Left kidney (tissue), 2 donors: ENCODE measurements around the gene NCEH1. TPM values are rescaled to one million over a fixed set of nuclear protein-coding genes. Genes with fewer than 3 reads are reported as not detected.
"Not testable (repeated sequence)": the region's sequence is repeated elsewhere in the genome, so short reads cannot be mapped to it uniquely, and the experiment has no call there.

Source experiments
- DNase-seq: peaks from one replicate; pipeline ENCODE4 v3.0.0-alpha.2; 2013
- polyA plus RNA-seq: library from polyadenylated mRNA; unstranded; fragments of 120-200 nt; gene quantifications from one replicate; pipeline ENCODE4 v1.2.1, GENCODE V29; 2013; ENCODE audit not compliant: insufficient read length

The NCEH1 gene
- polyA plus RNA-seq, 1 donor: 5.3 TPM

DNA sequence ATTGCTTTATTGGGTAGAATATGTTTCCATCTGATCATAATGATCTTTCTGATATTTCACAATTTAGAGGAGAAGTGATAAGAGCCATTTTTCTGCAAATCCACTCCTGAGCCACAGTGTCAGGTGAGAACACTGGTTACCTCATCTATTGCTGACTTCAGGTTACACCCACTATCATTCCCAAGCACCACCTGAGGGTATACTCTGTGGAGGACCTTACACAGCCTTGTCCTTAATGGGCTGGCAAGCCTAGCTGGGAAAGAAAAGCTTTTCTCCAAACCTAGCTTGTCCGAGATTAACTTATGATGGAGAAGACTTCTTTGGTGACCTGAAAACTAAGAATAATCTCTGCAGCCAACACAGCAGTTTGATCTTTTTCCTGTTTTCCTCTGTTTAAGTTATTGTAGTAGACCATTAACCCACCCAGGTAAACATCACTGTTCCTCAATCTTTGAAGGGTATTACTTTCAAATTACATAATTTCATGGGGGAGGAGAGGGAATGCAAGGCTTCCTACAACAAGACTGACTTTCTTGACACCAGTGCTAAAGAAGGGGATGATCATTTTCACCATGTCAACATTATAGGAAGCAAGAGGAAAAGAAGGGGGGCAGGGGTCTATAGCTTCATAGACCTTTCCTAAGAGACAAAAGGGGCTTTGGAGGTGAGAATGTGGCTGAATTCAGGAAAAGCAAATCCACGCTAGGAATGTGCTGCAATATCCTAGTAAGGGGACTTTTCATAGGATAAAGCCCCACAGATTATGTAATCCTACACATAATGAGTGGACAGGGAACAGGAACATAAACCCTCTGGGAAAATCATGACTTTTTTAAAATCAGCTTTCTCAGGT, 1.7 kb downstream of the NCEH1 start:
- DNase-seq: no peak

GRCh38 chr3:172707967-172708366, 2.9 kb downstream of the NCEH1 start:
- no peak for DNase-seq

DNA sequence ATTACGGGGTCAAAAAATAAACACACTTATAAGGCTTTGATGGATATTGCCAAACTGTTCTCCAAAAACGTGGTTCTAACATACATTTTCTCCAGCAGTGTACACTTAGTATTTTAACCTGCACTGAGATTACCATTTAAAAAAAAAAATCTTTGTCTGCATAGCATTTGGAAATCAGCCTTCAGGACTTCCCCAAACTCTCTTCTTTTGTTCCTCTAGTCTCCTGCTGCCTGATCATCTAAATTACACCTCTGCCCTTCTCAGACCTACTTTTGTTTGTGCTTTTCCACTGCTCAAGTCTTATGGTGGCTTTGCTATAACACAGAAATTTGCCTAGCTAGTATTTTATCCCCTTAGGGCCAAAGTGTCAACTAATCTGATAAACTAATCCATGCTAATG, 3.8 kb downstream of the NCEH1 start:
- no peak for DNase-seq

DNA sequence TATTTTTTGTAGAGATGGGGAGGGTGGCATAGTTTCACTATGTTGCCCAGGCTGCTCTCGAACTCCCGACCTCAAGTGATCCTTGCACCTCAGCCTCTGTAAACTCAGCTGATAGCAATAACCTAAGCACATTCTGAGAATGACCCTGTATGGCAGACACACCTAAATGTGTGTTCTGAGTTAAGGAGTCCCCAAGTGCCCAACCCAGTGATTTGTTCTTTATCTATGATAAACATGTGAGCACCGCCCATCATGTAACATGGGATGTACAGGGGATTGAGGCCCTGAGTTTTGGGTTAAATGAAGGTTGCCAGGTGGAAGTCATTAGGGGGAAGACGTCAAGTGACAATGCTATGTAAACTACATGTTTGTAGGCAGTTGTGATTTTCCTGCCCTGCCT, 5.7 kb downstream of the NCEH1 start:
- DNase-seq: no peak

- DNase-seq: no peak
Observed at GRCh38 chr3:172704001-172704400, 6.9 kb downstream of the NCEH1 start.

DNA sequence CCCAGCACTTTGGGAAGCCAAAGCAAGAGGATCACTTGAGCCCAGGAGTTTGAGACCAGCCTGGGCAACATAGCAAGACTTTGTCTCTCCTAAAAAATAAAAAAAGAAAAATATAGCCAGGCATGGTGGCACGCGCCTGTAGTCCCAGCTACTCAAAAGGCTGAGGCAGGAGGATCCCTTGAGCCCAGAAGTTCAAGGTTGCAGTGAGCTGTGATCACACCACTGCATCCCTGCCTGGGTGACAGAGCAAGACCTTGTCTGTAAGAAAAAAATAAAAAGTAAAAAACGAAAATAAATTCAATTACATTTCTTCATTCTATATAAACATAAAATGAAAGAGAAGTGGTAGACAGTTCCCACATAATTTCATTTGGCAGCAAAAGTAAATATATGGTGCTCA, 8.1 kb downstream of the NCEH1 start:
- DNase-seq: not testable (repeated sequence)

GRCh38 chr3:172702256-172702655, 8.6 kb downstream of the NCEH1 start:
- no peak for DNase-seq

DNA sequence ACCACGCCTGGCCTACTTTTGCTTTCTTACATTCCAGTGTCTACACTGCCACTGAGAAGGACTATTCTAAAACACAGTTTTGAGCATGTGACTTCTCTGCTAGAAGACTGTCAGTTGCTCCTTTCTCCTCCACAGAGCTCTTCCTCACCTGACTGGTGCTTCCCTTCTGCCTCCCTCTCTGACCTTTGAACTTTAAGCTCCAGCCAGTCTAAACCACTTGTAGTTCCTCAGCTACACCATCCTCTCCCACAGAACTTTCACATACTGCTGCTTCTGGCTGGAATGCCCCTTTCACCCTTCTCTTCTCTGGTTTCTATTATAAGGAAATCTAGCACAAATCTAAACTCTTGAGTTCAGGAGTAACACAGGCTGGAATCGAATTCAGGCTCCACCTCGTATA, 9.1 kb downstream of the NCEH1 start:
- no peak for DNase-seq

GRCh38 chr3:172700936-172701455, 9.9 kb downstream of the NCEH1 start:
- DNase-seq: no peak

DNA sequence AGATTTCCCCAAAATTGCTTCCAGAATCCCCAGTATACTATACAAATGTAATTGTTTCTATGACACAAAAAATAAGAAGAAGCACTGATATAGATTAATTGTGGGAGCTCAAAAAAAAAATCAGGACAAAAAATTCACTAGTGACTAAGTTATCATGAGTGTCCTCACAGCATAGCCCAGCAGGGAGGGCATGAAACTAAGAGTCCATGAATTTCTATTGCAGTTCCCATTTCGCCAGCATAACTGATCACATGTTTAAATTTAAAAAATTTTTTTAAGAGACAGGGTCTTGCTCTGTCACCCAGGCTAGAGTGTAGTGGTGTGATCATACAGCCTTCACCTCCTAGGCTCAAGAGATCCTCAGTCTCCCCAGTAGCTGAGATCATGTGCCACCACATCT, 10.6 kb downstream of the NCEH1 start:
- no peak for DNase-seq

- DNase-seq: no peak
Observed at GRCh38 chr3:172699031-172699430, 11.8 kb downstream of the NCEH1 start.

DNA sequence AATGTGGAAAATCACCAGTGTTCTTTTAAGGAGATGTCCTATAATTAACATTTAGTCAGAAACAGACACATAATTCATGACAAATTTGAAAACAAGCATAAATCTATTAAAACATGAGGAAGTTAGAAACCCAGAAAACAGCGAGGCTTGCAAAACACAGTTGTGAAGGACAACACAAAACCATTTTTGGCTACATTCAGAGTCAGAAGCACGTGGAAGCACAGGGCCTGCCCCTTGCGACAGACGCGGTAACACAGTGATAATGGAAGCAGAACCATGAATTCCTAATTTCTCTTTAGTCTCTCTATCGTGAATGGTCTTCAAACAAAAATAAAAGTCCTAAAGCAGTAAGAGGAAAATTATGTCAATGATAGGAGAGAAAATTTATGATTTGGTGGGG, 12.2 kb downstream of the NCEH1 start:
- DNase-seq: no peak

DNA sequence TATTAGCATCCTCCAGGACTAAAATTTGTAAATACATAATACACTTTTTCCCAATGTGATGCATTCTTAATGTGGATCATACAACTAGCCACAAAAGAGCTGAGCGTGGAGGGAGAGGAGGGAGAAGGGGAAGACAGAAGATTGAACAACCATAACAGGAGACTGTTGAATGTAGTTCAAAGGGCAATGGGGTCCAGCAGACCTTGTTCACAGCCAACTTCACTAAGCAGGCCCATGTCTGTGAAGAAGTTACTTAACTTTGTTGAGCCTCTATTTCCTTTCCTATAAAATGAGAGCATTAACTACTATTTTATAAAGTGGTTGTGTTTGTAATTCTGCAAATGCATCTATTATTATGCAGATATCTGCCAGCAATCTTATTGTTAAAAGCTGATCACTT, 13.3 kb downstream of the NCEH1 start:
- DNase-seq: no peak

- DNase-seq: no peak
Observed at GRCh38 chr3:172696357-172696756, 14.5 kb downstream of the NCEH1 start.

GRCh38 chr3:172694573-172695246, 16.2 kb downstream of the NCEH1 start:
- DNase-seq: no peak

- no peak for DNase-seq
Observed at GRCh38 chr3:172692751-172693338, 18.0 kb downstream of the NCEH1 start.

GRCh38 chr3:172690936-172691335, 19.9 kb downstream of the NCEH1 start:
- DNase-seq: no peak

GRCh38 chr3:172688588-172688987, 22.3 kb downstream of the NCEH1 start:
- DNase-seq: no peak

DNA sequence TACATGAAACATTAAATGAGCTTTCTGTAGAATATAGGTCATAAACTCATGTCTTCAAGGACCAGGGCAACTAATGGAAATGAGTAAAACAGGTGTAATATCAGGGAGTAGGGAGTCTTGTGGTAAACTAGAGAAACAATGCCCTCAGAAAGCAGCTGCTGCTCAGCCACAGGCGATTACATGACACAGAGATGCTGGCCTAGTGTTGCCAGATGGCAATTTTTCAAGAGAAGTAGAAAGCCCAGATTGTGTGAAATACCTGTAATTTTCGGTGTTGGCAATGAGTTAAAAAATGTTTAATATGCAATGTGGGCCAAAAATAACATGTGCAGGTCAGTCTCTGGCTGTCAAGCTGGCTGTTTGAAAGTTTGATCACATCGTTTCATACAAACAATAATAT, 23.4 kb downstream of the NCEH1 start:
- DNase-seq: no peak

DNA sequence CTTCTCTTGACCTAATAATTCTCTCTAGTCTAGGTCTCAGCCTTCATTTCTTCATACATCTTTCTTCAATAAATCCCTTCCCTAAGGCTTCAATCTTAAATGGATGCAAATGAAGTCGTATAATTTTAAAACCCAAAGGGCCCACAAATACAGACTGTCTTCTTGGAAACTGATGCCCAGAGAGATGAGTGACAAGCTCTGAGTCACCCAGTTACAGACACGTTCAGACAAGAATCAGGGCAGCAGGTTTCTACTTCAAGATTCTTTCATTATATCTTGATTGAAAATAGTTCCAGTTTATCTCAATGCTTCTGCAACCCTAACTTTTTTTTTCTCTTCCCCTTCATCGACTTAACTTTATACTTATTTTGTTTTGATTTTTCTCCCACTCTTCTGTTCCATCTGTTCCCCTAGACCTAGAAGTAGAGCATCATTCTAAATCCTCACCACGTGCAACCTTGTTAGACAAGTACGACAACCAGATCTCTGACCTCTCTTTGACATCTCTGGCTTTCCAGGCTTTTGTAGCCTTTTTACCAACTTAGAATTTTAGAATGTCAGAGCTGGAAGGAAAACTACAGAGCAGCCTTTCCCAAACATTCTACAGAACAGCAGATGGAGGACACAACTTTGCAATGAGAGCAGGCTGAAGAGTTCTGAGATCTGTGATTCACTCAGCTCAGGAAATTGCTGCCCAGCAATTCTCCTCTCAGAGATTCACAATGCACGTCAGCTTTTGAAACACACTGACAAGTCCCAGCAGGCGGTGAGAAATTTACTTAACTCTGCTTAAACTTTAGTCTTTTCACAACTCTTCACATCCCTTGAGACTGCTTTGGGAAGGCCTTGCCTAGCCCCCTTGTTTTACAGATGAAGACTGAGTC, 25.3 kb downstream of the NCEH1 start:
- DNase-seq: no peak

GRCh38 chr3:172680684-172681083, 30.2 kb downstream of the NCEH1 start:
- no peak for DNase-seq

DNA sequence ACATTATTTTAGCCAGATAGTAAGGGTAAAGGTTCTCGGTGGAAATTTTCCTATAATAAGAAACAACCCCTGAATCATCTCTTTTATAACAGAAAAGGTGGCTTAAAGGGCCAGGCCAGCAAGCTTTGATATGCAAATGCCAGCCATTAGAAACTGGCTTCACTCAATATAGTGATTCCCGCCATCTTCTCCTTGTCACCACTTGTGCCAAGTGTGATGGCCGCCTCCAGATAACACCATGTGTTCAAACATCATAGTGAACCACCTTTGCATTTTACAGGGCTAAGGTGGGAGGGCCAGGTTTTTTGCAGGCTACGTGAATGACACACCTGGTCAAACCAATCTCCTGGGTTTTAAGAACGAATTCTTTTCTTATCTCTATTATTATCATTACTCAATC, 31.3 kb downstream of the NCEH1 start:
- DNase-seq: no peak
